NCI-H2227 (cell line): ENCODE data around the gene HYI.
"Not testable (repeated sequence)": the region's sequence is repeated elsewhere in the genome, so short reads cannot be mapped to it uniquely, and the experiment has no call there.

Source experiments
- DNase-seq: peaks from one replicate; lab custom pipeline; 2025; ENCODE audit not compliant: unreplicated experiment; lab: John Stamatoyannopoulos, UW

The HYI gene

GRCh38 chr1:43432171-43432860 lies 21.4 kb downstream of the HYI start:
- DNase-seq, result no peak

- no peak for DNase-seq
Observed at GRCh38 chr1:43431676-43432075, 22.1 kb downstream of the HYI start.

- no peak for DNase-seq
Observed at GRCh38 chr1:43430831-43431230, 22.9 kb downstream of the HYI start.

GRCh38 chr1:43427941-43428340 lies 25.8 kb downstream of the HYI start:
- no peak for DNase-seq

GRCh38 chr1:43427524-43427923 lies 26.2 kb downstream of the HYI start:
- DNase-seq, result no peak

- no peak for DNase-seq
Observed at GRCh38 chr1:43426221-43426620, 27.5 kb downstream of the HYI start.

GRCh38 chr1:43425045-43425444 lies 28.7 kb downstream of the HYI start:
- DNase-seq, result no peak

GRCh38 chr1:43423672-43424550 lies 29.8 kb downstream of the HYI start:
- no peak for DNase-seq

GRCh38 chr1:43422995-43423671 lies 30.6 kb downstream of the HYI start:
- DNase-seq, result no peak

- no peak for DNase-seq
Observed at GRCh38 chr1:43421976-43422750, 31.6 kb downstream of the HYI start.

GRCh38 chr1:43421396-43421795 lies 32.3 kb downstream of the HYI start:
- no peak for DNase-seq

- no peak for DNase-seq
Observed at GRCh38 chr1:43420874-43421273, 32.9 kb downstream of the HYI start.

- peak; percentile 22 for DNase-seq
Observed at GRCh38 chr1:43419627-43420425, 33.9 kb downstream of the HYI start.

GRCh38 chr1:43418858-43419257 lies 34.9 kb downstream of the HYI start:
- no peak for DNase-seq

GRCh38 chr1:43415901-43416300 lies 37.8 kb downstream of the HYI start:
- DNase-seq, result no peak

- DNase-seq, result peak; percentile 66
Observed at GRCh38 chr1:43414634-43415223, 39.0 kb downstream of the HYI start.

- not testable (repeated sequence) for DNase-seq
Observed at GRCh38 chr1:43413426-43413825, 40.3 kb downstream of the HYI start.

- no peak for DNase-seq
Observed at GRCh38 chr1:43410571-43410970, 43.2 kb downstream of the HYI start.

- DNase-seq, result no peak
Observed at GRCh38 chr1:43405876-43406234, 47.9 kb downstream of the HYI start.
